ENCODE measurements around the gene STAP2. TPM values are rescaled to one million over a fixed set of nuclear protein-coding genes. Genes with fewer than 3 reads are reported as not detected.
"Not testable (repeated sequence)": the region's sequence is repeated elsewhere in the genome, so short reads cannot be mapped to it uniquely, and the experiment has no call there.

STAP2 gene
- total RNA-seq, 1 experiment from 2014 or later: 20.3 TPM

- CTCF ChIA-PET: interaction anchor here (0.6 to 3.6 kb wide), 5 partner anchors 8 to 87 kb away, joined by 3 to 33 read pairs (median 12); partner anchors contain the start of gene MPND
- TF ChIP-seq, protein P1, sequence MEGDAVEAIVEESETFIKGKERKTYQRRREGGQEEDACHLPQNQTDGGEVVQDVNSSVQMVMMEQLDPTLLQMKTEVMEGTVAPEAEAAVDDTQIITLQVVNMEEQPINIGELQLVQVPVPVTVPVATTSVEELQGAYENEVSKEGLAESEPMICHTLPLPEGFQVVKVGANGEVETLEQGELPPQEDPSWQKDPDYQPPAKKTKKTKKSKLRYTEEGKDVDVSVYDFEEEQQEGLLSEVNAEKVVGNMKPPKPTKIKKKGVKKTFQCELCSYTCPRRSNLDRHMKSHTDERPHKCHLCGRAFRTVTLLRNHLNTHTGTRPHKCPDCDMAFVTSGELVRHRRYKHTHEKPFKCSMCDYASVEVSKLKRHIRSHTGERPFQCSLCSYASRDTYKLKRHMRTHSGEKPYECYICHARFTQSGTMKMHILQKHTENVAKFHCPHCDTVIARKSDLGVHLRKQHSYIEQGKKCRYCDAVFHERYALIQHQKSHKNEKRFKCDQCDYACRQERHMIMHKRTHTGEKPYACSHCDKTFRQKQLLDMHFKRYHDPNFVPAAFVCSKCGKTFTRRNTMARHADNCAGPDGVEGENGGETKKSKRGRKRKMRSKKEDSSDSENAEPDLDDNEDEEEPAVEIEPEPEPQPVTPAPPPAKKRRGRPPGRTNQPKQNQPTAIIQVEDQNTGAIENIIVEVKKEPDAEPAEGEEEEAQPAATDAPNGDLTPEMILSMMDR (IDR thresholded peaks at IDR 0.05; ENCODE audit: unreplicated experiment): no peak
- Mint-ChIP-seq H3K9me3 (ENCODE audit: unreplicated experiment) (no peaks in the 10 kb centered on the region), H3K4me3 (ENCODE audit: unreplicated experiment) (no peak overlapping the region), H3K27ac (ENCODE audit: low read depth, unreplicated experiment) (no peak overlapping the region), H3K36me3 (ENCODE audit: insufficient read depth, unreplicated experiment) (peaks cover 27% of the 10 kb centered on the region), H3K27me3 (ENCODE audit: insufficient read depth, unreplicated experiment) (no peaks in the 10 kb centered on the region), H3K4me1 (ENCODE audit: insufficient read depth, unreplicated experiment) (no peaks in the 10 kb centered on the region)
- no TSS peak for BruUV-seq (replicated peaks)
- intact Hi-C loops (cut with micrococcal nuclease): no loop called here
- no peak for DNase-seq (ENCODE audit: unreplicated experiment)
- POLR2A ChIA-PET: interaction anchor here (1.2 kb wide), 1 partner anchor 11 kb away, joined by 4 read pairs; the partner anchor contains the start of gene MPND
Measured at GRCh38 chr19:4354282-4354681, 15.7 kb upstream of the STAP2 start.

GRCh38 chr19:4352701-4353121 is 14.1 kb upstream of the STAP2 start:
- ChIA-PET POLR2A (interaction anchor here (0.7 to 2.9 kb wide), 7 partner anchors 9 to 224 kb away, joined by 3 to 34 read pairs (median 3); partner anchors contain the start of genes MPND and SH3GL1), CTCF (interaction anchor here (0.6 to 3.6 kb wide), 25 partner anchors 10 to 1264 kb away, joined by 3 to 33 read pairs (median 5); partner anchors contain the start of genes CHAF1A, HDGFL2, MPND and STAP2)
- Mint-ChIP-seq H3K27me3 (ENCODE audit: insufficient read depth, unreplicated experiment) (no peaks in the 10 kb centered on the region), H3K9me3 (ENCODE audit: unreplicated experiment) (no peaks in the 10 kb centered on the region), H3K4me3 (ENCODE audit: unreplicated experiment) (no peak overlapping the region), H3K4me1 (ENCODE audit: insufficient read depth, unreplicated experiment) (no peaks in the 10 kb centered on the region), H3K36me3 (ENCODE audit: insufficient read depth, unreplicated experiment) (peaks cover 37% of the 10 kb centered on the region), H3K27ac (ENCODE audit: low read depth, unreplicated experiment) (no peak overlapping the region)
- TF ChIP-seq, protein P1 (IDR thresholded peaks at IDR 0.05; ENCODE audit: unreplicated experiment): peak; percentile 90
- BruUV-seq (replicated peaks): no TSS peak
- intact Hi-C loops (cut with micrococcal nuclease): loop anchor here (1.0 kb wide), 1 partner anchor 85 kb away; no protein-coding TSS in a partner anchor
- peak; percentile 72 for DNase-seq (ENCODE audit: unreplicated experiment)

GRCh38 chr19:4350726-4351125 is 12.1 kb upstream of the STAP2 start:
- DNase-seq (ENCODE audit: unreplicated experiment): no peak
- TF ChIP-seq, protein P1 (IDR thresholded peaks at IDR 0.05; ENCODE audit: unreplicated experiment): no peak
- Mint-ChIP-seq H3K9me3 (ENCODE audit: unreplicated experiment) (no peaks in the 10 kb centered on the region), H3K4me1 (ENCODE audit: insufficient read depth, unreplicated experiment) (no peaks in the 10 kb centered on the region), H3K27ac (ENCODE audit: low read depth, unreplicated experiment) (no peak overlapping the region), H3K36me3 (ENCODE audit: insufficient read depth, unreplicated experiment) (peaks cover 37% of the 10 kb centered on the region), H3K27me3 (ENCODE audit: insufficient read depth, unreplicated experiment) (no peaks in the 10 kb centered on the region), H3K4me3 (ENCODE audit: unreplicated experiment) (no peak overlapping the region)
- intact Hi-C loops (cut with micrococcal nuclease): no loop called here
- ChIA-PET CTCF (interaction anchor here (0.9 kb wide), 1 partner anchor 84 kb away, joined by 3 read pairs; no protein-coding TSS in a partner anchor), POLR2A (no interaction called here)
- BruUV-seq (replicated peaks): no TSS peak

GRCh38 chr19:4350111-4350510 is 11.5 kb upstream of the STAP2 start:
- Mint-ChIP-seq H3K9me3 (ENCODE audit: unreplicated experiment) (no peaks in the 10 kb centered on the region), H3K27ac (ENCODE audit: low read depth, unreplicated experiment) (no peak overlapping the region), H3K4me3 (ENCODE audit: unreplicated experiment) (no peak overlapping the region), H3K36me3 (ENCODE audit: insufficient read depth, unreplicated experiment) (peaks cover 38% of the 10 kb centered on the region), H3K27me3 (ENCODE audit: insufficient read depth, unreplicated experiment) (no peaks in the 10 kb centered on the region), H3K4me1 (ENCODE audit: insufficient read depth, unreplicated experiment) (no peaks in the 10 kb centered on the region)
- POLR2A ChIA-PET: no interaction called here
- BruUV-seq (replicated peaks): no TSS peak
- CTCF ChIA-PET: interaction anchor here (0.9 kb wide), 1 partner anchor 83 kb away, joined by 3 read pairs; no protein-coding TSS in a partner anchor
- intact Hi-C loops (cut with micrococcal nuclease): no loop called here
- TF ChIP-seq, protein P1 (IDR thresholded peaks at IDR 0.05; ENCODE audit: unreplicated experiment): no peak
- DNase-seq (ENCODE audit: unreplicated experiment): no peak

- H3K27me3 Mint-ChIP-seq (ENCODE audit: insufficient read depth, unreplicated experiment); DNase-seq (ENCODE audit: unreplicated experiment); H3K27ac Mint-ChIP-seq (ENCODE audit: low read depth, unreplicated experiment); POLR2A ChIA-PET; BruUV-seq (replicated peaks); H3K9me3 Mint-ChIP-seq (ENCODE audit: unreplicated experiment); H3K4me3 Mint-ChIP-seq (ENCODE audit: unreplicated experiment); intact Hi-C loops (cut with micrococcal nuclease); H3K4me1 Mint-ChIP-seq (ENCODE audit: insufficient read depth, unreplicated experiment): not testable (repeated sequence)
- CTCF ChIA-PET: interaction anchor here (0.7 to 1.0 kb wide), 2 partner anchors 19 to 116 kb away, joined by 3 read pairs; no protein-coding TSS in a partner anchor
- H3K36me3 Mint-ChIP-seq (ENCODE audit: insufficient read depth, unreplicated experiment): peaks cover 38% of the 10 kb centered on the region
Measured at GRCh38 chr19:4349225-4349624, 10.6 kb upstream of the STAP2 start.
